Tibial artery (tissue), 4 donors: ENCODE results near the gene RASSF10.

Experiments used
- DNase-seq, 2 donors: peaks; one replicate each; pipeline ENCODE4 v3.0.0-alpha.2; 2019
- H3K27ac ChIP-seq, 2 donors: fragments of 200-600 bp; sonication (generic) in 1 of 2; 1 replicate in 1 of 2; 2 replicates in 1 of 2; pipeline ENCODE4 v1.5.1; 2018 to 2019; ENCODE audit warnings: mild to moderate bottlenecking in 1 of 2
- H3K27me3 ChIP-seq, 2 donors: fragments of 200-600 bp; sonication (generic) in 1 of 2; one replicate each; pipeline versions ENCODE4 v1.5.1 to v1.6.0; 2016 to 2019
- H3K36me3 ChIP-seq, 3 donors: fragments of 200-600 bp; sonication (generic) in 2 of 3; one replicate each; pipeline ENCODE4 v1.5.1; 2016 to 2019; ENCODE audit warnings: mild to moderate bottlenecking in 2 of 3
- H3K4me1 ChIP-seq, 4 donors: fragments of 200-600 bp; sonication (generic) in 2 of 4; 1 replicate in 3 of 4; 2 replicates in 1 of 4; pipeline ENCODE4 v1.5.1; 2016 to 2019
- H3K4me3 ChIP-seq, 2 donors: fragments of 200-600 bp; sonication (generic) in 1 of 2; 1 replicate in 1 of 2; 2 replicates in 1 of 2; pipeline ENCODE4 v1.5.1; 2018 to 2019; ENCODE audit warnings: mild to moderate bottlenecking in 2 of 2
- H3K9me3 ChIP-seq, 3 donors: fragments of 200-600 bp; sonication (generic) in 1 of 3; one replicate each; pipeline ENCODE4 v1.5.1; 2016 to 2019
- intact Hi-C: fragments of 100-400 bp; cut with DNase I; formaldehyde crosslinking; loops from one replicate; pipeline ENCODE4 v1.15.0; 2023; ENCODE audit warnings: low total_unique reads
- TF ChIP-seq, protein P1 (sequence below), 2 experiments: fragments of 200-600 bp in 1 of 2; fragments of 450-650 bp in 1 of 2; IDR thresholded peaks; one replicate each; pipeline ENCODE4 v1.5.1; 2017 to 2019; ENCODE audit warnings: antibody characterized with exemption in 2 of 2, mild to moderate bottlenecking in 1 of 2, moderate library complexity in 1 of 2

The RASSF10 gene

GRCh38 chr11:13009476-13009920 lies 382 bp downstream of the RASSF10 start:
- intact Hi-C loops, result no loop called here

DNA sequence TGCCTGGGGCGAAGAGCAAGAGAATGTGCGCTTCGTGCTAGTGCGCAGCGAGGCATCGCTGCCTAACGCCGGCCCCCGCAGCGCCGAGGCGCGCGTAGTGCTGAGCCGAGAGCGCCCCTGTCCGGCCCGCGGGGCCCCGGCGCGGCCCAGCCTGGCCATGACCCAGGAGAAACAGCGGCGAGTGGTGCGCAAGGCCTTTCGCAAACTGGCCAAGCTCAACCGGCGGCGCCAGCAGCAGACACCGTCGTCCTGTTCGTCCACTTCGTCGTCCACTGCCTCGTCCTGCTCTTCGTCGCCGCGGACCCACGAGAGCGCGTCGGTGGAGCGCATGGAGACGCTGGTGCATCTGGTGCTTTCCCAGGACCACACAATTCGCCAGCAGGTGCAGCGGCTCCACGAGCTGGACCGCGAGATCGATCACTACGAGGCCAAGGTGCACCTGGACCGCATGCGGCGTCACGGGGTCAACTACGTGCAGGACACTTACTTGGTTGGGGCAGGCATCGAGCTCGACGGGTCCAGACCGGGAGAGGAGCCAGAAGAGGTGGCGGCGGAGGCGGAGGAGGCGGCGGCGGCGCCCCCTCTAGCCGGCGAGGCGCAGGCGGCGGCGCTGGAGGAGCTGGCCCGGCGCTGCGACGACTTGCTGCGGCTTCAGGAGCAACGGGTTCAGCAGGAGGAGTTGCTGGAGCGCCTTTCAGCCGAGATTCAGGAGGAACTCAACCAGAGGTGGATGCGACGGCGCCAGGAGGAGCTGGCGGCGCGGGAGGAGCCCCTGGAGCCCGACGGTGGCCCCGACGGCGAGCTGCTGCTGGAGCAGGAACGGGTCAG lies 1.0 kb downstream of the RASSF10 start:
- Histone ChIP-seq H3K27ac (no peak overlapping the region), H3K9me3 (no peaks in the 10 kb centered on the region), H3K27me3 (peaks cover 3 to 75% of the 10 kb centered on the region in 2 donors), H3K4me1 (peaks cover 0 to 33% (median 22%) of the 10 kb centered on the region in 4 donors), H3K4me3 (peak overlapping the region in 1 of 2 donors; percentile 26), H3K36me3 (no peaks in the 10 kb centered on the region)
- no peak for DNase-seq
- TF ChIP-seq, protein P1, sequence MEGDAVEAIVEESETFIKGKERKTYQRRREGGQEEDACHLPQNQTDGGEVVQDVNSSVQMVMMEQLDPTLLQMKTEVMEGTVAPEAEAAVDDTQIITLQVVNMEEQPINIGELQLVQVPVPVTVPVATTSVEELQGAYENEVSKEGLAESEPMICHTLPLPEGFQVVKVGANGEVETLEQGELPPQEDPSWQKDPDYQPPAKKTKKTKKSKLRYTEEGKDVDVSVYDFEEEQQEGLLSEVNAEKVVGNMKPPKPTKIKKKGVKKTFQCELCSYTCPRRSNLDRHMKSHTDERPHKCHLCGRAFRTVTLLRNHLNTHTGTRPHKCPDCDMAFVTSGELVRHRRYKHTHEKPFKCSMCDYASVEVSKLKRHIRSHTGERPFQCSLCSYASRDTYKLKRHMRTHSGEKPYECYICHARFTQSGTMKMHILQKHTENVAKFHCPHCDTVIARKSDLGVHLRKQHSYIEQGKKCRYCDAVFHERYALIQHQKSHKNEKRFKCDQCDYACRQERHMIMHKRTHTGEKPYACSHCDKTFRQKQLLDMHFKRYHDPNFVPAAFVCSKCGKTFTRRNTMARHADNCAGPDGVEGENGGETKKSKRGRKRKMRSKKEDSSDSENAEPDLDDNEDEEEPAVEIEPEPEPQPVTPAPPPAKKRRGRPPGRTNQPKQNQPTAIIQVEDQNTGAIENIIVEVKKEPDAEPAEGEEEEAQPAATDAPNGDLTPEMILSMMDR (IDR thresholded peaks at IDR 0.05), result no peak
- intact Hi-C loops, result no loop called here

More at GRCh38 chr11:13009476-13009920, 382 bp downstream of the RASSF10 start:
- Histone ChIP-seq H3K27me3 (peaks cover 3 to 73% of the 10 kb centered on the region in 2 donors), H3K9me3 (no peaks in the 10 kb centered on the region), H3K27ac (no peak overlapping the region), H3K4me3 (peak overlapping the region; percentile 10 to 26), H3K36me3 (no peaks in the 10 kb centered on the region), H3K4me1 (peaks cover 0 to 33% (median 22%) of the 10 kb centered on the region in 4 donors)
- DNase-seq, result no peak
- TF ChIP-seq, protein P1 (IDR thresholded peaks at IDR 0.05), result no peak

GRCh38 chr11:13010749-13011465 lies 1.8 kb downstream of the RASSF10 start:
- no peak overlapping the region for H3K27ac ChIP-seq

GRCh38 chr11:13011466-13012055 lies 2.4 kb downstream of the RASSF10 start:
- TF ChIP-seq, protein P1 (IDR thresholded peaks at IDR 0.05), result no peak
- H3K9me3 ChIP-seq, result no peaks in the 10 kb centered on the region
- peaks cover 0 to 33% (median 22%) of the 10 kb centered on the region in 4 donors for H3K4me1 ChIP-seq
- no peak for DNase-seq
- H3K27me3 ChIP-seq, result peaks cover 3 to 85% of the 10 kb centered on the region in 2 donors
- no peaks in the 10 kb centered on the region for H3K36me3 ChIP-seq
- intact Hi-C loops, result no loop called here
- no peak overlapping the region for H3K4me3 ChIP-seq
- H3K27ac ChIP-seq, result no peak overlapping the region

More at GRCh38 chr11:13010749-13011465, 1.8 kb downstream of the RASSF10 start:
- intact Hi-C loops, result no loop called here
- TF ChIP-seq, protein P1 (IDR thresholded peaks at IDR 0.05), result no peak
- peaks cover 0 to 33% (median 22%) of the 10 kb centered on the region in 4 donors for H3K4me1 ChIP-seq
- no peaks in the 10 kb centered on the region for H3K9me3 ChIP-seq
- H3K36me3 ChIP-seq, result no peaks in the 10 kb centered on the region
- DNase-seq, result no peak
- H3K27me3 ChIP-seq, result peaks cover 3 to 82% of the 10 kb centered on the region in 2 donors
- peak overlapping the region in 1 of 2 donors; percentile 9 for H3K4me3 ChIP-seq

DNA sequence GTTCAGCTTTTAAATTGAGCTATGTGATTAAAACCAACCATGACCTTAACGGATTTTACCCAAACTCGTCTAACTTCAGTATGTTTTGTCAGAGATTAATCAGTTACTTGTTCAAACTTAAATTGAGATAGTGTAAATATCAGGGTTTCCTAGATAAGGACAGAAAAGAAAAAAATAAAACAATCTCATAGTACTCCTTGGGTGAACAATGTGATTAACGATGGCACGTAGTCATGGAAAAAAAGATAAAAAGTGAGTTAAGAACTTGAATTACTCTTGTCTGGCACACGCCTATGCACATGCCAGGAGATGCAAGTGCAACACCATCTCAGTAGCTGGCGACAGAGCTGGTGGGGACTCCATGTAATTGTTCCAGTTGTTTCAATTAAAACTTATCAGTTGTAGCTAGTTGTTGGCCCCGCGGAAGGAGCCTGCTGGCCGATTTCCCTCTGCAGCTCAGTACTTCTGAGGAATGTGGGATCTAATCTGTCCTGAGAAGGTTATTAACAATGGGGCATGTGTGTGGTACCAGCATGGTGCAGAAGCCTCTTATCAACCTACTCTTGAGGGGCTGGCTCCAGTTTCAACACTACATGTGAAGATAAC lies 3.0 kb downstream of the RASSF10 start:
- Histone ChIP-seq H3K4me1 (peaks cover 0 to 33% (median 22%) of the 10 kb centered on the region in 4 donors), H3K36me3 (no peaks in the 10 kb centered on the region), H3K27me3 (peaks cover 3 to 81% of the 10 kb centered on the region in 2 donors), H3K27ac (no peak overlapping the region), H3K9me3 (no peaks in the 10 kb centered on the region), H3K4me3 (no peak overlapping the region)
- intact Hi-C loops, result no loop called here
- DNase-seq, result no peak
- TF ChIP-seq, protein P1 (IDR thresholded peaks at IDR 0.05), result no peak
